Stimulated activated CD4-positive, alpha-beta T cell treated with anti-CD3 and anti-CD28 coated beads, TNF-alpha, amount 100 ng/mL, for 4 hours (primary cell): ENCODE measurements around the gene CLCF1.
A peak's percentile ranks its signal among the peaks of the same experiment; 100 is the strongest.

ENCODE experiments used
- DNase-seq, 3 experiments: peaks; one replicate each; pipeline ENCODE4 v3.0.0-alpha.2; 2020; ENCODE audit warnings: low read depth in 3 of 3

The CLCF1 gene

DNA sequence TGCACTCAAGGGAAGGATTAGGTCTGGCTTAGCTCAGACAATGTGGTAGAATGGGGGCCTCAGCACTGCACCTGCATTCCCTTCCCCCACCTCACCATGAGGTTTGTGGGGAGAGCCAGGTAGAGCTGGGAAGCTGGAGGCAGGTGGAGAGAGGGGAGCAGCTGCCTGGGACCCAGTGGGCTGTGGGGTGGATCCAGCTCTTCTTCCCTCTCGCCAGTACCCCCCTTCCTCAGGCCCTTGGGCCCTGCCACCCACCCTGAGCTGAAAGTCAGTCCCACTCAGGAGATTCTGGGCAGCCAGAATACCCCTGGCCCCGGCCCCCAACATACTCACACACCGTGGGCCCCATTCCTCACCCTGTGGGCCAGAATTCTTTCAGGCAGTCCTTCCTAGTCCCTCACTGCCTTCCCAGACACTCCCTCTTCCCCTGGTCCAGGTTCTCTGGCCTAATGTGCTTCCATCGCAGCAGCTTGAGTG lies 17.0 kb downstream of the CLCF1 start:
- DNase-seq, result no peak

DNA sequence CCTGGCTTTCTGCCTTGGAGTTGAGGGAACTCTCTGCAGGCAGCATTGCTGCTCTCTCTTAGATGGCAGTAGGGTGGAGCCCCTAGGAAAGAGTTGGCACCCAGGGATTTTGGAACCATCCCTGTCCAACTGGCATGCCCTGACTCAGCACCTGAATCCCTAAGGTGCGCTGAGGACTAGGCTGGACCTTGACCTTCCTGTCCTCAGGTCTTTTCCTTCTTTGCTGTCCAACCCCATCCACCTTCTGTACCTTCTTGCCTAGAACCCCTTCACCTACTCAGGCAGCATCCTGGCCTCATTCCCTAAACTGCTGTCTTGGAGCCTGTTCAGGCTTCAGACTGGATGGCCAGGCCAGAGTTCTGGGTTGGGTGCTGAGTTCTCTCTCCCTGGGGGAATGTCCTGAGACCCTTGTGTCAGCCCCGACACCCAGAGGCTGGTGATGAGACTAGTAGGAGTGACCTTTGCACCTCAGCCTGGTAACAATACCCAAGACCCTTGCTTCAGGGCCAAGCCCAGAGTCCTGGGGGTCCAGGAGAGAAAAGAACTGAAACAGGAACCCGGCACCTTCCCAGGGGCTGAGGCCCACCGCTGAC lies 17.5 kb downstream of the CLCF1 start:
- DNase-seq, result no peak

DNA sequence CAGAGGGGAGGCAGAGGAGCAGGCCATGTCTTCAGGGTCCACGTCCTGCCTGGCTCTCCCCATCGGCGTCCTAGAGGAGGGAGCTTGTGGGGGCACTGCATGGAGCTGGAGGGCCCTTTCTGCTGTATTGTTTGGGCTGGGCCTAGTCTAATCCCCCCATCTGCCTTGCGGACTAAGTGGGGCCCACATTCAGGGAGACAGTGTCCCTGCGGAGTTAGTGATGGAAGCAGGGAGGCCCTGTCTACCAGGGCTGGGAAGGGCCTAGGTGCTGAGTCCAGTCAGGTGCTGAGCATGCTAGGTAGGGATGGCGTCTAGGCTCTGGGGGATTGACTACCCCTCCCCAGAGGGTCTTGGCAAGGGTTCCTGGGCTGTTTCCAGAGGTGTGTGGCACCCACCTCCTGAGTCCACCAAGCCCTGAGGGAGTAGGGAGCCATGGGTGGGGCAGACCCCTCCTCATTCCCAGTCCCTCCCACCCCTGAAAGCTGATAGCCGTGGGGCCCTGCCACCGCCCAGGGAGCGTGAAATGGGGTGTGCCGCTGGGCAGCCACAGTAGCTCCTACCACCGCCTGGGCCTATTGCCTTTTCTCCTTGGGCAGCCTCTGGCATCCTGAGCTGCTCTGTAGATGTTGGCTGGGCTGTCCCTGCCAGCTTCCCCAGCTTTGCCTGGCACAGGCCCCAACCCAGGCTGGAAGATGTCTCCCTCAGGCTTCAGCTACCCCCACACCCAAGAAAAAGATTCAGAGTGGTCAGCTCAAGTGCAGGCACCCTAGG lies 18.2 kb downstream of the CLCF1 start:
- DNase-seq, result no peak

DNA sequence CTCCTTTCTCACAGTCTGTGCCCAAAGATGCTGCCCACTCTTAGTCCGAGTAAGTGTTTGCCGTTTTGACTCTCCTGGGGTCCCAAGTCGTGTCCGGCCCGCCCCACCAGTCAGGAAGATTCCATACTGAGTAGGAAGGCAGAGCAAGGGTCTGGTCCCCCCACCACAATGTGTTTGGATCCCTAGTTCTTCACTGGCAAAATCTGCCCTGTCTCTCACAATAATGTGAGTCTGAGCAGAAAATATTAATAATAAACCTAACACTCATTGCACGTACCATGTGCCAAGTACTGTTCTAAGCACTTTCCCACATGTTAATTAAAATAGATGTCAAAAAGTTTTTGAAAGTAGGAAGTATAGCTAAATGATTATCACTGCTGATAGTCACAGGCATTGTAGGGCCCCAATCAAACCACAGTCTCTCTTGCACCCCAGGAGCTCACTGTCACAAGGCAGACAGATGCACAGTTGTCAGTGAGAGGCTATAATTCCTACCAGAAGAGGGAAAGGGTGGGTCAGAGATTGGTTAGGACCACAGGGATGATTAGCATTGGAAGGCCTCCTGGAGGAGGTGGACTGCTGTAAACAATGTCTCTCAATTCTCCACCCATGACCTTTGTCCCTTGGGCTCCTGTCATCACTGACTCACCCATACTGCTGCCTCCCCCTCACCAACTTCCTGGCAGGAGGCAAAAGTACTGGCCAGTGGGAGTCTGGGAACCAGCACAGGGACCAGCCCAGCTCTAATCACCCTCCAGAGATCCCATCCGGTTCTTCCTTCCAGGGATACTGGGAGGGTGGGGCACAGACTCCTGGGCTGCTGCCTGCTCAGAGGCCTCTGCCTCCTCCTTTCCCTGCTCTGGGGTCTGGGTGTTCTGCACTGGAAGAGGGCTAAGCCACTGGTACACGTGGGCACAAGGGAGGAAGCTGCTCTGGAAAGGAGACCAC lies 19.0 kb downstream of the CLCF1 start:
- DNase-seq, result no peak

DNA sequence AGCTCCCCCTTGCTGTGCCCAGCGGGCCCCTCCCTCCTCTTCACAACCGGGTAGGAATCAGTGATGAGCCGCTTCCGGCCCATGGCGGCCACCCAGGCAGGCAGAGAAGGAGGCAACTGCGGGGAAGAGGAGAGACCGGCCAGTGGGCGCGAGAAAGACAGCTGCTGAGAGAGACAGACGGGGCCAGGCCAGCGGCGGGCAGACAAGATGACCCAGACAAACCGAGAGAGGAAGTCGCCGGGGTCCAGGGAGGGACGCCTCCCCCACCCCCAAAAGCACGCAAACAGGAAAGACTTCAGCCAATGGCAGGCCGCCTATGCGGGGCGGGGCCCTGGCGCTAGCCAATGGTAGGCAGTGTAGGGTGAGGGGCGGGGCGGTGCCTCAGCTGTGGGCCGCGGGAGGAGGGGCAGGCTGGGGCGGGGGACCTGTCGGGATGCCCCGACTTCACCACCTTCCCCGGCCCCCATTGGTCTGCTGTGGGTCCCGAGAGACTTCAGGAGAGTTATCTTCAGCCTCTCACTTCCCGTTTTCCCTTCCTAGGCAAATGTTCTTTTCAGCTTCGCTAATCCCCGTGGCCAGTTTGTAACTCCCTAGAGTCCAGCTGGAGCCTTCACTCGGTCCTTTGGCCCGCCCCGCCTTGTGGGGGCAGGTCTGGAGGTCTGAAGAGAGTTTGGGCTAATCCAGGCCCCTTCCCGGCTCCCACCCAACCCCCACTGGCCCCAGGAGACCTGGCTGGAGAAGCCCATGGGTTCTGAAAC lies 19.9 kb downstream of the CLCF1 start, which contains the start of gene POLD4:
TSS of gene POLD4 (minus strand) at position 230 of the 758 bp plus-strand sequence. CDS start at position 83, 147 bp downstream.
- peak; percentile 92 to 93 (median 92) for DNase-seq

DNA sequence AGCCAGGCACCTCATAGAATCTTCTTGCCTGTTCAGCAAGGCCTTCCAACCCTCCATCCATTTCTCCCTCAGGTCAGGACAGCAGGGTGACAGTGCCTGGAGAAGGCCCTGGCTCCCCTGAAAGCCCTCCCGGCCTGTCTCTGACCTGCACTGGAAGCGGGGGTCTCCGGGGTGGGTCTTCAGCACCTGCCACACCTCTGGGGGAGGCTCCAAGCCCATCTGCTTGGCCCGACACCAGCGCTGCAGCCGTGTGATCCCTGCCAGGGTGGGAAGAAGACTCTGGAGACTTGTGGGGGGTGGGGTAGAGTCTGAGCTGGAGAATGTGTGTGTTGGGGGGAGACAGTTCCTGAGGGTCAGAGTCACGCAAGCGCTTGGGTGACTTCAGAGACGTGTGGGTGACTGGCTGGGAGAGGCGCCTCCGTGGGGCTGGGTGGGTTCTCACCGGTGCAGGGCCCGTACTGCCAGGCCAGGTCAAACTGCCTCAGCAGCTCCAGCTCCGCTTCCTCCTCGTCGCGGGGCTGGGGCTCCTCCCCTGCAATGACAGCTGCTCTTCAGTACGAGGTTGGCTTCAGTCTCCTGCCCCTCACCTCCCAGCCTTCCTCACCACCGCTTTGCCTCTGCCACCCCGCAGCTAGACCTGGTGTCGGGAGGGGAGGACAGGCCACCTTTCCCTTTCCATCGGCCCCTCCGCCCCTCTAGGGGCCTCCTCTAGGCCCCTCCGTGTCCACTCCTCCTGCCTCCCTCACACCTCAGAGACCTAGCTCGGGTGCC lies 20.7 kb downstream of the CLCF1 start:
- peak in 1 of 3 experiments; percentile 23 for DNase-seq

DNA sequence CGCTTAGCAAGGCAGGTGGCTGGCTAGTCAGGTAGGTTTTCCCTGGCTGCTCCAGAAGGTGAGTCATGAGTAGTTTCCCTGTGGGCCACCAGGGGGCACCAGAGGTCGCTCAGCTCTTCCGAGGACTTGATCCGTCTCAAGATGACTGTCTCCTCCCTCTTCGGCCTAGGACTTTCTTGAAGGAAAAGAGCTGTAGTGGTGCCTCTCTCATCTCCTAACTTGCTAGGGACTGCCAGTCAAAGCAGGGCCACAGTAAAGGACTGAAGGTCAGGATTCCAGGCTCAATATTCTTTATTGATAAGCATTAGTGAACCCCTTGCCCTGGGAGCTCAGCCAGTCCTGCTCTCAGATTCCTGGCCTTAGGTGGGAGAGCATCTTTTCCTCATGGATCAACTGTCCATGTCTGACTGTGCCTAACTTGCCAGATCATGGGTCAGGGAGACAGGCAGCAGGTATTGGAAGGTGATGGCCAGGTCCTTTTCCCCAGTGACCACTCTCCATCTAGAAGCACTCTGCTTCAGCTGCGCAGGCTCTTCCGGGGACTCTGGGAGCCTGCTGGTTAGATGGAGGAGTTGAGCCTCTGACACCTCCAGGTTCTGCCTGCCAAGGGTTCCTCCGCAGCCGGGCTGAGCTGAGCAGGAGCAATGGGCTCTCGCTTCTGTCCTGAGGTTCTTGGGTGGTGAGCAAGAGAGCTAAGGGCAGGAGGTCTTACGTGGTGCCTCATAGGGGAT lies 22.0 kb downstream of the CLCF1 start:
- peak in 2 of 3 experiments; percentile 37 to 56 for DNase-seq

DNA sequence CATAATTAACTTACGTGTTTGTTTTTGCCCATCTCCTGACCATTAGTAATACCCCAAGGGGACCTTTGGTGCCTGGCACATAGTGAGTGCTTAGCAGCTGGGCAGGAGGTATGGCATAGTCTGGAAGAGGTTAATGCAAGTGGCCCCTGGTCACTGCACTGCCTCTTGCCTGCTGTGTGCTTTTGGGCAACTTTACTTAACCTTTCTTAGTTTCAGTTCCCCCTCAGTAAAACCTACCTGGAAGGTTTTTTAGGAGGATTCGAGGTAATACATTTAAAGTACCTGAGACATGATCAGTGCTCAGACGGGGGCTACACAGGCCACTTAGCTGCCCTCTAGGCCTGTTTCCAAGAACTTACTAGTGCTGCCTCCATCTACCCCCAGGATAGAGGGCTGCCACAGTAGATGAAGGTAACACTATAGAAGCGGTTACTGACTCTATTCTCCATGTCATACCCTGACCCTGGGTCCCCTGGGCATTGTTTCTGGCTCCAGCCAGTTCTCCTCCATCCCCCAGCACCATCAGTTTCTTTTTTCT lies 23.4 kb downstream of the CLCF1 start:
- DNase-seq, result no peak

DNA sequence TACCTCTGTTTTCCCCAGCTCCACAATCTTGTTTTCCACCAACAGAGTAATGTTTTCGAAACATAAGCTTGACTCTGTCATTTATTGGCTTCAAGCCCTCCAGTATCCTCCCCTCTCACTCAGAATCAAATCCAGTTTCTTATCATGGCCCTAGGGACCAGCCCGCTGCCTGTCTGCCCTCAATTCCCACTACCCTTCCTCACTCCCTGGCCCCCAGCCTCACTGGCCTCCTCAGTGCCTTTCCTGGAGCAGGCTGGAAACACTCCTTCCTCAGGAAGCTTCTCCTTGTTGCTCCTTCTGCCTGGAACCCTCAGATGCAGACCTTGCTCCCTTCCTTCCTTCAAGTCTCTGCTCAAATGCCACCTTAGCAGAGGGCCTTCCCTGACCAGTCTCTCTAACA lies 23.9 kb downstream of the CLCF1 start:
- no peak for DNase-seq

DNA sequence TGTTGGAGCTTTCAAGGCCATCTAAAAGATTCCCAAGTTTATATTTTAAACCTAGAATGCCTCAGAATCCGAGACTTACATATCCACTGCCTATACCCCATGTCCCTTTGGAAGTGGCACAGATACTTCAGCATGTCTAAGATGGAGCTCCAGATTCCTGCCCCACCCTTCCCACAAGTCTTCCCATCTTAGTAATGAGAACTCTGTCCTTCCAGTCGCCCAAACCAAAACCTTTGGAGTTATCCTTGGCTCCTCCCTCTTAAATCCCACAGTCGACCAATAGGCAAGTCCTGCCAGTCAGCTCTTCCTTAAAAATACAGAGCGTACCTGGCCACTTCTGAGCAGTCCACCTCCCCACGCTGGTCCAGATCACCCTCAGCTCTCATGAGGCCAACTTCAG lies 24.4 kb downstream of the CLCF1 start:
- DNase-seq, result no peak

DNA sequence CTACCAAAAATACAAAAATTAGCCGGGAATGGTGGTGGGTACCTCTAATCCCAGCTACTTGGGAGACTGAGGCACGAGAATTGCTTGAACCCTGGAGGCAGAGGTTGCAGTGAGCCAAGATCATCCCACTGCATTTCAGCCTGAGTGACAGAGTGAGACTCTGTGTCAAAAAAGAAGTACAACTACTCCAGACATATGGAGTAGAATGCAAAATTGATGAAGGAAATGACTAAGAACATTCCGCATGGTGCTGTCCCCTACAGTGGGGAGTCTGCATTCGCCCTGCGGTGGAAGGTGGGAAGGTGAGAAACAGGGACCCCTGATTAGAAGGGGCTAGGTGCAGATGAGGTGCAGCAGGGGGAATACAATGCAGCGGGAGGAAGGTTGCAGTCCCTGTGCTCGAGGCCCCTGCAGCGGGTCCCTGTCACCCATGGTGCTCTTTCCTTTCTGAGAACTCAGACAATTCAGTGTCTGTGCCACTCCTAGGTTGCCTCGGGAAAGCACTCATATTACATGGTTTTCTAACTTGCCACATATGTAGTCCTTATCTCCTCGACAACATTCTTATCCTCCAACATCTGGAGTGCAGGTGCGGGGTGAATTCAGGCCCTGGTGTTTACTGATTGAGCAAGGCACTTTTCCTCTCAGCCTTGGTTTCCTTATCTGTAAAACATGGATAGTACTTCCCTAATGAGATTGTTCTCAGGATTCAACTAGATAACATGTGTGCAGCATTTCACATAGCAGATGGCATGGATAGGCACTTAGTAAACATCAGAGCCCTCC lies 25.2 kb downstream of the CLCF1 start:
- no peak for DNase-seq

DNA sequence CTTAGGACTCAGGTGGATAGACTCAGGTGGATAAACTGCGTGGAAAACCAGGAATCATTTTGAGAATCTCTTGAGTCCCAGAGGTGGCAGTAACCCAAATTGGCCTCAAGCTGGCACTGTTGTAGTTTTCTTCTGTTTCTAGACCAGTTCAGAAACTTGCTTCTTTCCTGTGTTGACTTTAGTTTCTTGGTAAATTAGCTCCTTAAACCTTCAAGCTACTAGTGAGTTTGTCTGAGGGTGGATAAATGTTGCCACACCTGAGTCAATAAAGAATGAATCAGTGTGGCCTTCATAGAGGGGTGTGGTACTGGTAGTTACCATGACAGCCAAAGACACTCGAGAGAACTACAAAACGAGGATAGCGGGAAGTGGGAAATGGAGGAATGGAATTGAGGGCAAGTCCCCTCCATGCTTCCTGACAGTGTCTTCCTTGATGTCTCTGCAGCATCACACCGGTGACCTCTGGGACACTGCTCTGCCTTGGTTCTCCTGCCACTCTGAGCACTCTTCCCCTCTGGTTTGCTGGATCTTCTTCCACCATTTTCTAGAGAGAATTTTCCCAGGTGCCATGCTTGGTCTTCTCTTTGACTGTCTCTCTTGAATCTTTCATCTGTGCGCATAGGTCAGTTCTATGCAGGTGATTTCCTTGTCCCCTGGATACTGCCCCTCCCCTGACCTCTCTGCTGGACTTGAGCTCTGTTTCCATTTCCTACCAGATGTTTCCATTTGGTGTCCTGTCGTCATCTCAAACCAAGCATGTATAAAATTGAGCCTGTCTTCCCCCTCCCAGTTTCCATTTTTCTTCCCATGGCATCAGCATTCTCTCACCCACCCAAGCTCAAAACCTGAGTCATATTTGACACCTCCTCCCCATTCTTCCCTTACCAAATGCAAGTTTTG lies 27.2 kb downstream of the CLCF1 start:
- no peak for DNase-seq

DNA sequence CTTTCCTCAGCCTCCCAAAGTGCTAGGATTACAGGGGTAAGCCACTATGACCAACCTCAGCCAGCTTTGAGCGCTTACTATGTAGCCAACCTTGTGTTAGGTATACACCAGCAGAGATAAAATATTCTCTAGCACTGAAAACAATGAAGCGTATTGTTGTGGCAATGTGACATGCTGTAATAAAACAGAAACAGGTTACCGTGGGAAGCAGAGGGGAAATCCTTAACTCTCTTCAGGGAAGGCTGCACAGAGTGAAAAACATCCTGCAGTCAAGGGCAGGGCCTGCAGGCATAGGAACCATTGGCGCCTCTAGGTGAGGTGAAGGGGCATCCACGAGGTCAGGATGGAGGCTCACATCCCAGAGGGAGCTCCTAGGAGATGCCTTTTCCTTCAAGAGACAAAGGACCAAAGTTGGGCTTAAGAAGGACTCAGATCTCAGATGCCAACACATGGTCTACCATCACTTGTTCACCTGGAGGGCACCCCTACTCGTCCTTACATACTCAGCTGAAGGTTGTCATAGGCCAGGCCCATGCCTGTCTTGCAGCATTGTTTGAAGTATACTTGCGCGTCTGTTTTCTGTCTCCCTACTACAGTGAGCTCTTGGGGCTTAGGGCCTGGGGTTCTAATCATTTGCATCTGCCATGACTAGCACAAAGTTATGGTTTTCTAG lies 28.0 kb downstream of the CLCF1 start:
- DNase-seq, result no peak

DNA sequence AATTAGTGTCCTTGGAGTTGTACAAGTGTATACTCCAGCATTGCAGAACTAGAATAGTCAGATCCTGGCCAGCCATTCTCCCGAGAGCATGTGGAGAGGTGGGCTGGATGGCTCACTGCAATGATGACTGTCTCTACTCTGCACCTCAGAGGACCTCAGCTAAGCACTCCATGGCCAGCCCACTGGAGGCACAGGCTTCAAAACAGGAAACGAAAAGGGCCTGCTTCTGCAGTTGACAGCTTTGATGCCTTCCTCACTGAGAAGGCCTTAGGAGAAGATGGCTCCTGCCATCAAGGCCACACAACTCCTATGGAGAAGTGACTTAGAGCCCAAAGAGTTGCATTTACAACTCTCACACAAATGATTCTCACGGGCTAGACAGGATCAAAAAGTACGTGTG lies 29.1 kb downstream of the CLCF1 start:
- no peak for DNase-seq

DNA sequence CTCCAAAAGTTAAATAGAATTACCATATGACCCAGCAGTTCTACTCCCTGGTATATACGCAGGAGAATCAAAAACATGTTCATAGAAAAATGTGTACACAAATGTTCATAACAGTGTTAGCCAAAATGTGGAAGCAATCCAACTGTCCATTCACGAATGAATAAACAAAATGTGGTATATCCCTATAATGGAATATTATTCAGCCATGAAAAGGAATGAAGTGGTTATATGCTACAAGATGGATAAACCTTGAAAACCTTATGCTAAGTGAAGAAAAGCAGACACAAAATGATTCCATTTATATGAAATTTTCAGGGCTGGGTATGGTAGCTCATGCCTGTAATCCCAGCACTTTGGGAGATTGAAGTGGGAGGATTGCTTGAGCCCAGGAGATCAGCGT lies 36.1 kb downstream of the CLCF1 start:
- no peak for DNase-seq

DNA sequence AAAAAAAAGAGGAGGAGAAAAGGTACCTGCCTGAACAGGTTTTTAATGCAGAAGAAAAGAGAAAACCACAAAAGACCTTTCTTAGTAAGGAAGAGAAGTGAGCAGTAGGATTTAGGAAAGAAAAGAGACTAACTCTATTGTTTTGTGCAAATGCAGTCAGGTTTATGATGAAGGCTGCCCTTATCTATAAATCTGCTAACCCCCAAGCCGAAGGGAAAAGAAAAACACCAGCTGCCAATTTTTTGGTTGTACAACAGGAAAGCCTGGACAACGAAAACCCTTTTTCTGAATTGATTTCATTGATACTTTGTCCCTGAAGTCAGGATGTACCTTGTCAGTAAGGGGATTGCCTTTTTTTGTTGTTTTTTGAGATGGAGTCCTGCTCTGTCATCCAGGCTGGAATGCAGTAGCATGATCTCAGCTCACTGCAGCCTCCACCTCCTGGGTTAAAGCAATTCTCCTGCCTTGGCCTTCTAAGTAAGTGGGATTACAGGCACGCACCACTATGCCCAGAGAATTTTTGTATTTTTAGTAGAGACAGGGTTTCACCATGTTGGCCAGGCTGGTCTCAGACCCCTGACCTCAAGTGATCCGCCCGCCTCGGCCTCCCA lies 41.2 kb downstream of the CLCF1 start:
- no peak for DNase-seq

DNA sequence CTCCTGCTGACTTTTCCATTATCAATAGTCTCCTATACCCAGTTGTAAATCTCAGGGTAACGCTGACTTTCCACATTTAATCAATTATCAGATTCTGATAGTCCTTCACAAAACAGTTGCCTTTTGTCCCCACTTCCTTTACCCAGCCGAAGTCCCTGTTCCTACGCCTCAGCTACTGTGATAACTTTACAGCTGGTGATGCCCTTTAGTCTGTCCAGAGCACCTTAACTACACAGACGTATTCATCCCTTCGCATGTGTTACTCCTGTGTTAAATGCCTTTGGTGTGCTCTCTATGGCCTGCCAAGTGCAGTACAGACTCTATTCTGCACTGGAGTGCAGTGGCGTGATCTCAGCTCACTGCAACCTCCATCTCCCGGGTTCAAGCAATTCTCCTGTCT lies 49.9 kb downstream of the CLCF1 start:
- no peak for DNase-seq
